Left lung (tissue), 10 donors: ENCODE measurements around the gene MAPK13. TPM values are rescaled to one million over a fixed set of nuclear protein-coding genes. Genes with fewer than 3 reads are reported as not detected.

Experiments
- ATAC-seq: fragments of 200-7000 bp; cut with Tn5 transposase; one replicate; pipeline ENCODE4 v1.9.1; 2020; ENCODE audit warnings: moderate library complexity
- DNase-seq, 4 donors: peaks; one replicate each; pipeline ENCODE4 v3.0.0-alpha.2; 2013 to 2020
- H3K27ac ChIP-seq, 2 donors: fragments of 200-600 bp; sonication (generic) in 1 of 2; one replicate each; pipeline versions ENCODE4 v1.5.0 to v1.8.0; 2020 to 2021
- H3K27me3 ChIP-seq, 2 donors: fragments of 200-600 bp; sonication (generic) in 1 of 2; one replicate each; pipeline versions ENCODE4 v1.5.0 to v1.8.0; 2020 to 2021
- H3K36me3 ChIP-seq, 2 donors: fragments of 200-600 bp; sonication (generic) in 1 of 2; one replicate each; pipeline versions ENCODE4 v1.5.0 to v1.8.0; 2020 to 2021
- H3K4me1 ChIP-seq, 2 donors: fragments of 200-600 bp; one replicate each; pipeline ENCODE4 v1.8.0; 2021
- H3K4me3 ChIP-seq, 2 donors: fragments of 200-600 bp; sonication (generic) in 1 of 2; one replicate each; pipeline versions ENCODE4 v1.5.0 to v1.8.0; 2020 to 2021; ENCODE audit warnings: mild to moderate bottlenecking in 1 of 2
- H3K9me3 ChIP-seq, 2 donors: fragments of 200-600 bp; sonication (generic) in 1 of 2; one replicate each; pipeline versions ENCODE4 v1.5.0 to v1.8.0; 2020 to 2021
- CTCF ChIP-seq, 2 donors: fragments of 200-600 bp; sonication (generic) in 1 of 2; IDR thresholded peaks; one replicate each; pipeline versions ENCODE4 v1.5.0 to v1.8.0; 2021; ENCODE audit warnings: antibody characterized with exemption in 2 of 2
- intact Hi-C, 2 donors: fragments of 100-400 bp; cut with DNase I; formaldehyde crosslinking; loops; one replicate each; pipeline versions ENCODE4 v1.11.2 to v1.14.2; 2022
- polyA plus RNA-seq, 6 donors: library from polyadenylated mRNA; unstranded; fragments of 120-200 nt; gene quantifications; one replicate each; pipeline ENCODE4 v1.2.1, GENCODE V29; 2013; ENCODE audit not compliant: insufficient read length in 6 of 6
- total RNA-seq, 2 donors: library from RNA; stranded (reverse); fragmentation: NEBNext Ultra II Directional; extraction: Animal tissue kit (Norgen Biotek cat#: 25700); gene quantifications; one replicate each; pipeline ENCODE4 v1.2.1, GENCODE V29; 2021
- donor health status: DM: no; HTN: yes; CAD: no.
- donor health status: DM: no; HTN: no; CAD: no.

Gene MAPK13
- total and polyA plus RNA-seq, 8 donors = 15.7 to 89.7 (median 18.2) TPM

- intact Hi-C loops = no loop called here
- no peaks in the 10 kb centered on the region for H3K9me3 ChIP-seq
- peaks cover 0 to 65% of the 10 kb centered on the region in 2 donors for H3K36me3 ChIP-seq
- no peak overlapping the region for H3K4me3 ChIP-seq
- TF ChIP-seq CTCF (IDR thresholded peaks at IDR 0.05) = no peak
- H3K27me3 ChIP-seq = no peaks in the 10 kb centered on the region
- no peak for ATAC-seq
- no peak for DNase-seq
- no peak overlapping the region for H3K27ac ChIP-seq
- peaks cover 9 to 18% of the 10 kb centered on the region in 2 donors for H3K4me1 ChIP-seq
Measured at GRCh38 chr6:36136551-36136950, 6.2 kb downstream of the MAPK13 start.

GRCh38 chr6:36138667-36139066 lies 8.4 kb downstream of the MAPK13 start:
- DNase-seq (no peak), ATAC-seq (no peak)
- Histone ChIP-seq H3K27ac (no peak overlapping the region), H3K36me3 (peaks cover 0 to 69% of the 10 kb centered on the region in 2 donors), H3K4me3 (no peak overlapping the region), H3K27me3 (no peaks in the 10 kb centered on the region), H3K4me1 (peaks cover 0 to 21% of the 10 kb centered on the region in 2 donors), H3K9me3 (no peaks in the 10 kb centered on the region)
- intact Hi-C loops = no loop called here
- TF ChIP-seq CTCF (IDR thresholded peaks at IDR 0.05) = no peak

- peaks cover 0 to 62% of the 10 kb centered on the region in 2 donors for H3K36me3 ChIP-seq
- H3K9me3 ChIP-seq = no peaks in the 10 kb centered on the region
- intact Hi-C loops = no loop called here
- no peak for TF ChIP-seq CTCF (IDR thresholded peaks at IDR 0.05)
- H3K4me3 ChIP-seq = no peak overlapping the region
- no peak overlapping the region for H3K27ac ChIP-seq
- H3K4me1 ChIP-seq = peaks cover 0 to 21% of the 10 kb centered on the region in 2 donors
- ATAC-seq (no peak), DNase-seq (no peak)
- H3K27me3 ChIP-seq = no peaks in the 10 kb centered on the region
Measured at GRCh38 chr6:36139431-36139830, 9.1 kb downstream of the MAPK13 start.

GRCh38 chr6:36139991-36140710 lies 9.8 kb downstream of the MAPK13 start:
- no peak for ATAC-seq
- Histone ChIP-seq H3K36me3 (peaks cover 0 to 59% of the 10 kb centered on the region in 2 donors), H3K27ac (no peak overlapping the region)

More at GRCh38 chr6:36139991-36140710, 9.8 kb downstream of the MAPK13 start:
- no peak for TF ChIP-seq CTCF (IDR thresholded peaks at IDR 0.05)
- no peaks in the 10 kb centered on the region for H3K27me3 ChIP-seq
- H3K9me3 ChIP-seq = no peaks in the 10 kb centered on the region
- no peak for DNase-seq
- H3K4me1 ChIP-seq = peaks cover 0 to 21% of the 10 kb centered on the region in 2 donors
- H3K4me3 ChIP-seq = no peak overlapping the region
- intact Hi-C loops = no loop called here
